HTR-8/SVneo (cell line): ENCODE results near the gene RAB31.
"Not testable (repeated sequence)": the region's sequence is repeated elsewhere in the genome, so short reads cannot be mapped to it uniquely, and the experiment has no call there.

Experiments used
- DNase-seq: peaks from one replicate; pipeline ENCODE4 v3.0.0; 2011; ENCODE audit warnings: low spot score, mixed read lengths; ENCODE audit not compliant: insufficient read length
- FAIRE-seq: peaks from 2 replicates; lab custom pipeline; 2011; peaks lifted over from hg19 to GRCh38; lab: Jason Lieb, UNC

RAB31 gene

GRCh38 chr18:9851511-9851910 lies 143.4 kb downstream of the RAB31 start:
- FAIRE-seq, result no peak
- DNase-seq, result no peak

- DNase-seq (no peak), FAIRE-seq (no peak)
Observed at GRCh38 chr18:9852266-9853081, 144.4 kb downstream of the RAB31 start.

GRCh38 chr18:9854801-9855676 lies 146.9 kb downstream of the RAB31 start:
- no peak for FAIRE-seq
- DNase-seq, result no peak

GRCh38 chr18:9855681-9856080 lies 147.6 kb downstream of the RAB31 start:
- FAIRE-seq, result no peak
- DNase-seq, result no peak

GRCh38 chr18:9856092-9856491 lies 148.0 kb downstream of the RAB31 start:
- DNase-seq (no peak), FAIRE-seq (no peak)

GRCh38 chr18:9857479-9857998 lies 149.4 kb downstream of the RAB31 start:
- not testable (repeated sequence) for FAIRE-seq, DNase-seq

GRCh38 chr18:9858642-9859041 lies 150.5 kb downstream of the RAB31 start:
- no peak for FAIRE-seq
- no peak for DNase-seq

- DNase-seq, result no peak
- FAIRE-seq, result no peak
Observed at GRCh38 chr18:9859232-9859631, 151.1 kb downstream of the RAB31 start.

- DNase-seq, result no peak
- no peak for FAIRE-seq
Observed at GRCh38 chr18:9860682-9861081, 152.6 kb downstream of the RAB31 start.

- no peak for FAIRE-seq
Observed at GRCh38 chr18:9861157-9861556, 153.1 kb downstream of the RAB31 start.

GRCh38 chr18:9861933-9862332 lies 153.8 kb downstream of the RAB31 start:
- no peak for DNase-seq
- no peak for FAIRE-seq

More at GRCh38 chr18:9861157-9861556, 153.1 kb downstream of the RAB31 start:
- no peak for DNase-seq

GRCh38 chr18:9862686-9863085 lies 154.6 kb downstream of the RAB31 start:
- DNase-seq (no peak), FAIRE-seq (no peak)

- DNase-seq (no peak), FAIRE-seq (no peak)
Observed at GRCh38 chr18:9863282-9863681, 155.2 kb downstream of the RAB31 start.

- no peak for FAIRE-seq
- DNase-seq, result no peak
Observed at GRCh38 chr18:9865764-9866490, 157.8 kb downstream of the RAB31 start.

- FAIRE-seq, result no peak
- DNase-seq, result no peak
Observed at GRCh38 chr18:9866627-9867026, 158.5 kb downstream of the RAB31 start.

GRCh38 chr18:9867071-9867594 lies 159.0 kb downstream of the RAB31 start:
- DNase-seq (no peak), FAIRE-seq (no peak)

- FAIRE-seq (no peak), DNase-seq (no peak)
Observed at GRCh38 chr18:9868857-9869714, 161.0 kb downstream of the RAB31 start.

GRCh38 chr18:9869715-9870430 lies 161.8 kb downstream of the RAB31 start:
- DNase-seq (peak; percentile 56), FAIRE-seq (no peak)
